Panc1 (cell line): ENCODE results near the gene SOSTDC1.

ENCODE experiments used
- SIN3A ChIP-seq: IDR thresholded peaks from 2 replicates; pipeline ENCODE4 v1.6.1; 2012; ENCODE audit warnings: low read depth, mild to moderate bottlenecking, low read length, moderate library complexity, borderline replicate concordance; ENCODE audit not compliant: insufficient read depth
- TF ChIP-seq, protein P1 (sequence below): fragments of 450-650 bp; IDR thresholded peaks from 2 replicates; pipeline ENCODE4 v1.5.1; 2017; ENCODE audit warnings: mild to moderate bottlenecking
- TF ChIP-seq, protein P2 (sequence below), 2 experiments: IDR thresholded peaks; 2 replicates each; pipeline ENCODE4 v1.6.1; 2011 to 2012; ENCODE audit warnings: low read depth in 2 of 2, control low read depth in 1 of 2, low read length in 1 of 2, mild to moderate bottlenecking in 1 of 2, moderate library complexity in 1 of 2; ENCODE audit not compliant: insufficient read depth in 1 of 2

DNA sequence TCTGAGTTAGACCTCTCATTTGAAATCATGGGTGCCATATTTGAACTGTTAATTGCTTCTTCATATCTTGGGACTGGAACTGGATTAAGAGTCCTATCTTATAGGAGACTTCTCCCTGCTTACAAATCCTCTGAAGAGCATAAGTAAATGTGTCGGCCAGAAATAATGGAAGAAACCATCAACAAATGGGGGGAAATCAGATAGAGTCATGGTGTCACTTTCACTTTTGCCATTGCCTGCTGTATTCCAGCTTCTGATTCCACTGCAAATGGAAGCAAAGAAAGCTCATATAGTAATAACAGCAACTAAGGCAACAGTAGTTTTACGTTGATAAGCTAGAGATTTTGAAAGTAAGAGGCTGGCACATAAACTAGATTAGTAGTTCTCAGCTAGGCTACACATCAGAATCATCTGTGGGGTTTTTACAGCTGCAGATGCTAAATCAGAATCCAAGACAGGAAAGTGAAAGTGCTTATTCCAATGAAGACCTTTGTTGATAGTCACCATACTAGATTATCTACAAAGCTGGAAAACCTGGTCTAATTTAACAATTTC lies 31.9 kb downstream of the SOSTDC1 start:
- TF ChIP-seq, protein P1, sequence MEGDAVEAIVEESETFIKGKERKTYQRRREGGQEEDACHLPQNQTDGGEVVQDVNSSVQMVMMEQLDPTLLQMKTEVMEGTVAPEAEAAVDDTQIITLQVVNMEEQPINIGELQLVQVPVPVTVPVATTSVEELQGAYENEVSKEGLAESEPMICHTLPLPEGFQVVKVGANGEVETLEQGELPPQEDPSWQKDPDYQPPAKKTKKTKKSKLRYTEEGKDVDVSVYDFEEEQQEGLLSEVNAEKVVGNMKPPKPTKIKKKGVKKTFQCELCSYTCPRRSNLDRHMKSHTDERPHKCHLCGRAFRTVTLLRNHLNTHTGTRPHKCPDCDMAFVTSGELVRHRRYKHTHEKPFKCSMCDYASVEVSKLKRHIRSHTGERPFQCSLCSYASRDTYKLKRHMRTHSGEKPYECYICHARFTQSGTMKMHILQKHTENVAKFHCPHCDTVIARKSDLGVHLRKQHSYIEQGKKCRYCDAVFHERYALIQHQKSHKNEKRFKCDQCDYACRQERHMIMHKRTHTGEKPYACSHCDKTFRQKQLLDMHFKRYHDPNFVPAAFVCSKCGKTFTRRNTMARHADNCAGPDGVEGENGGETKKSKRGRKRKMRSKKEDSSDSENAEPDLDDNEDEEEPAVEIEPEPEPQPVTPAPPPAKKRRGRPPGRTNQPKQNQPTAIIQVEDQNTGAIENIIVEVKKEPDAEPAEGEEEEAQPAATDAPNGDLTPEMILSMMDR, result no peak
- TF ChIP-seq, protein P2, sequence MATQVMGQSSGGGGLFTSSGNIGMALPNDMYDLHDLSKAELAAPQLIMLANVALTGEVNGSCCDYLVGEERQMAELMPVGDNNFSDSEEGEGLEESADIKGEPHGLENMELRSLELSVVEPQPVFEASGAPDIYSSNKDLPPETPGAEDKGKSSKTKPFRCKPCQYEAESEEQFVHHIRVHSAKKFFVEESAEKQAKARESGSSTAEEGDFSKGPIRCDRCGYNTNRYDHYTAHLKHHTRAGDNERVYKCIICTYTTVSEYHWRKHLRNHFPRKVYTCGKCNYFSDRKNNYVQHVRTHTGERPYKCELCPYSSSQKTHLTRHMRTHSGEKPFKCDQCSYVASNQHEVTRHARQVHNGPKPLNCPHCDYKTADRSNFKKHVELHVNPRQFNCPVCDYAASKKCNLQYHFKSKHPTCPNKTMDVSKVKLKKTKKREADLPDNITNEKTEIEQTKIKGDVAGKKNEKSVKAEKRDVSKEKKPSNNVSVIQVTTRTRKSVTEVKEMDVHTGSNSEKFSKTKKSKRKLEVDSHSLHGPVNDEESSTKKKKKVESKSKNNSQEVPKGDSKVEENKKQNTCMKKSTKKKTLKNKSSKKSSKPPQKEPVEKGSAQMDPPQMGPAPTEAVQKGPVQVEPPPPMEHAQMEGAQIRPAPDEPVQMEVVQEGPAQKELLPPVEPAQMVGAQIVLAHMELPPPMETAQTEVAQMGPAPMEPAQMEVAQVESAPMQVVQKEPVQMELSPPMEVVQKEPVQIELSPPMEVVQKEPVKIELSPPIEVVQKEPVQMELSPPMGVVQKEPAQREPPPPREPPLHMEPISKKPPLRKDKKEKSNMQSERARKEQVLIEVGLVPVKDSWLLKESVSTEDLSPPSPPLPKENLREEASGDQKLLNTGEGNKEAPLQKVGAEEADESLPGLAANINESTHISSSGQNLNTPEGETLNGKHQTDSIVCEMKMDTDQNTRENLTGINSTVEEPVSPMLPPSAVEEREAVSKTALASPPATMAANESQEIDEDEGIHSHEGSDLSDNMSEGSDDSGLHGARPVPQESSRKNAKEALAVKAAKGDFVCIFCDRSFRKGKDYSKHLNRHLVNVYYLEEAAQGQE (IDR thresholded peaks at IDR 0.05; ENCODE audit: insufficient read depth in 1 of 2, low read depth in 2 of 2, low read length in 1 of 2), result no peak
- TF ChIP-seq SIN3A, result no peak
